Activated naive CD4-positive, alpha-beta T cell treated with anti-CD3 and anti-CD28 coated beads, Interleukin-2, amount 50 U/mL, for 24 hours (primary cell): ENCODE results near the gene REPS1.
"Not testable (repeated sequence)": the region's sequence is repeated elsewhere in the genome, so short reads cannot be mapped to it uniquely, and the experiment has no call there.

Source experiments
- H3K27ac Mint-ChIP-seq: one replicate; pipeline ENCODE4 v1.8.0; 2021; ENCODE audit warnings: mild to moderate bottlenecking, mixed read lengths
- H3K27me3 Mint-ChIP-seq: one replicate; pipeline ENCODE4 v1.8.0; 2021; ENCODE audit warnings: mixed read lengths
- H3K36me3 Mint-ChIP-seq: one replicate; pipeline ENCODE4 v1.8.0; 2021; ENCODE audit warnings: mixed read lengths
- H3K4me1 Mint-ChIP-seq: one replicate; pipeline ENCODE4 v1.8.0; 2021; ENCODE audit warnings: mixed read lengths
- H3K4me3 Mint-ChIP-seq: one replicate; pipeline ENCODE4 v1.8.0; 2021; ENCODE audit warnings: mild to moderate bottlenecking, mixed read lengths
- H3K9me3 Mint-ChIP-seq: one replicate; pipeline ENCODE4 v1.8.0; 2021; ENCODE audit warnings: mixed read lengths

The REPS1 gene

DNA sequence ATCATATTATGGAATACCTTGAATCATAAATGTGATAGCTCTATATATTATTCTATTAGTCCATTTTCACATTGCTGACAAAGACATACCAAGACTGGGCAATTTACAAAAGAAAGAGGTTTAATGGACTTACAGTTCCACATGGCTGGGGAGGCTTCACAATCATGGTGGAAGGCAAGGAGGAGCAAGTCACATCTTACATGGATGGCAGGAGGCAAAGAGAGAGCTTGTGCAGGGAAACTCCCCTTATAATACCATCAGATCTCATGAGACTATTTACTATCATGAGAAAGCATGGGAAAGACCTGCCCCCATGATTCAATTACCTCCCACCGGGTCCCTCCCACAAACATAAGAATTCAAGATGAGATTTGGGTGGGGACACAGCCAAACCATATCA, 51.2 kb downstream of the REPS1 start:
- not testable (repeated sequence) for H3K27ac Mint-ChIP-seq, H3K4me3 Mint-ChIP-seq, H3K9me3 Mint-ChIP-seq, H3K27me3 Mint-ChIP-seq
- Mint-ChIP-seq H3K4me1 (peaks cover 13% of the 10 kb centered on the region), H3K36me3 (peaks cover 36% of the 10 kb centered on the region)

DNA sequence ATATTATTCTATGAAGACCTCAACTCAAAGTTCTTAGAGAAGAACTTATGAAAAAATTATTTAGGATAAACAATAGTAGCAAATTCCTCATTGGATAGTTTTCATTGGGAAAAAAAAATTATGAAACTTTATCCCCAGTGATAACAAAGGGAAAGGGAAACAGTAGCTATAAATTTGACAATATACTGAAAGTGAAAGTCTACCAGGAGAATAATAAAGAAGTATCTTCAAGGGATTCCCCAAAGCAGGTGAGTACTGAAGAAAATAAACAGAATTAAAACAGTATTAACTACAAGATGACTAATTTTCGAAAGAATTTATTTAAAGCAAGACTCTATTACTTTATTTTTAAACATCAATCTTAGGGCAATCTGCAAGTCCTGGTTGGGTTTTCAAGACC, 56.4 kb downstream of the REPS1 start:
- Mint-ChIP-seq H3K27ac (no peak overlapping the region), H3K36me3 (peaks cover 20% of the 10 kb centered on the region), H3K9me3 (no peaks in the 10 kb centered on the region), H3K4me1 (peaks cover 15% of the 10 kb centered on the region), H3K27me3 (no peaks in the 10 kb centered on the region), H3K4me3 (no peak overlapping the region)

DNA sequence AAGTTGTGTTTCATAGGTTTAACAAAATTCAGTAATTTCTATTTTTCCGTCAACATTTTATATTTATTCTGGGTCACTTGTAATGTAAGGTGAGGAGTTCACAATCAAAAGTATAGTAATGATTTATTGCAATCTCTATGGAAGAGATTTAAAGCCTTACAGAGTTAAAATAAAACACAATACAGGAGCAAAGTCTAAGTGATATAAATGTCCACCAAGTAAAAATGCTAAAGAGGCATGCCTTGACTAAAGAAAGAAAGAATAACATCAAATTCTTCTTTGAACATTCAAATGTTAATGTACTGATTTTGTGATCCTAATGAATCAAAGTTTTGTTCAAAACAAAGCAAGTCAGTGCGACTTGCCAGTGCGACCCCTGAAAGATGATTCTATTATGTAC, 61.5 kb downstream of the REPS1 start:
- Mint-ChIP-seq H3K27me3 (no peaks in the 10 kb centered on the region), H3K27ac (no peak overlapping the region), H3K4me1 (peaks cover 2% of the 10 kb centered on the region), H3K36me3 (peaks cover 18% of the 10 kb centered on the region), H3K9me3 (no peaks in the 10 kb centered on the region), H3K4me3 (no peak overlapping the region)

DNA sequence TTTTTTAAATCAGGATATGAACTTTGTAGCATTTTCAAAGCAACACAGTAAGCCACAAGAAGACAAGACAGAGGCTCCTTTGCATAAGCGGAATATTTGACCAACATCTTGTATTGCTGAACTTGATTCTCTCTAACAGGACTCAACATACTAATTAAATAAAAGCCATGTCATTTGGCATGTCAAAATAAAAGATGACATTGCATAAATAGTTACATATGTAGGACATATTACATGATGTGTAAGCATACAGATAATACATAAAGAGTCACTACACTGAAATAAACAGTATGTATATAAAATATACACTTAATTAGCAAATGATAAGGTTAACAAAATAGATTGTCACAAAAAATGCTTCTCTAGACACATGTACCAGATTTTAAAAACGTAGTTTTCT, 62.2 kb downstream of the REPS1 start:
- Mint-ChIP-seq H3K27ac (no peak overlapping the region), H3K36me3 (peaks cover 16% of the 10 kb centered on the region)

DNA sequence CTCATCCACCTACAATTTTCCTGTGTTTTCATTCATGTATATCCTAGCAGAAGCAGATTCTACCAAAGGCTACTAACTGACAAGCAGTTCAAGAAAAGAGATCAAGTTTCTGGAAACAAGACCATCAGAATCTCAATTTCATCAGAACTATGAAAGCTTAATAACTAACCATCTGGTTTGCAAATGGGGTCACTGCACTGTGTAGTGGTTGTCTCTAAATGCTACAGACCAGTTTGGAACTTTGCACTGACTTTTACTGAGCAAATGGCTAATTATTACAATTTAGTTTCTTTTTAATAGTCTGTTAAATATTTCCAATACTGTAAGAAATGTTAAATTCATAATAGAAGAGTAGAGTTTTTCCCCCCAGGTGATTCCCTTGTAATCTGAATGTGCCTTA, 64.5 kb downstream of the REPS1 start:
- Mint-ChIP-seq H3K27me3 (no peaks in the 10 kb centered on the region), H3K4me1 (no peaks in the 10 kb centered on the region), H3K27ac (no peak overlapping the region), H3K4me3 (no peak overlapping the region), H3K9me3 (no peaks in the 10 kb centered on the region), H3K36me3 (peaks cover 19% of the 10 kb centered on the region)

More for the DNA sequence above, 62.2 kb downstream of the REPS1 start:
- H3K9me3 Mint-ChIP-seq, result no peaks in the 10 kb centered on the region
- H3K4me1 Mint-ChIP-seq, result no peaks in the 10 kb centered on the region
- H3K4me3 Mint-ChIP-seq, result no peak overlapping the region
- no peaks in the 10 kb centered on the region for H3K27me3 Mint-ChIP-seq

DNA sequence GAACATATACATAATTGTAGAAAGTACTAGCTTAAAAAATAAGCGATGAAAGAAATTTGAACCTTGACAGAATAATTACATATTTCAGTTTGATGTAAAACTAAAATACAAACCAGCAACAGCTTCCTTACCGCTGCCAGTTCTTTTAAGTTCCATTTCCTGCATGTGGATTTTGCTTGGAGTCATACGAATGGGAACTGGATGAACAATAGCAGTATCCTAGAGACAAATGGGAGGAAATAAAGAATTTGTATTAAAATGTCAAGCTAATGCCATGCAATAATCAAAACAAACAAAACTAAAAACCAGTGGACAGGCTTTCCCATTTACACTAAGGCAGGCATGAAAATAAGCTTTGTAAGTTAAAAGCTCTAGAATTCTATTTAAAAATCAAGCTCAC, 67.1 kb downstream of the REPS1 start:
- H3K27me3 Mint-ChIP-seq, result no peaks in the 10 kb centered on the region
- no peak overlapping the region for H3K4me3 Mint-ChIP-seq
- H3K4me1 Mint-ChIP-seq, result no peaks in the 10 kb centered on the region
- no peak overlapping the region for H3K27ac Mint-ChIP-seq
- H3K9me3 Mint-ChIP-seq, result no peaks in the 10 kb centered on the region
- peaks cover 15% of the 10 kb centered on the region for H3K36me3 Mint-ChIP-seq

DNA sequence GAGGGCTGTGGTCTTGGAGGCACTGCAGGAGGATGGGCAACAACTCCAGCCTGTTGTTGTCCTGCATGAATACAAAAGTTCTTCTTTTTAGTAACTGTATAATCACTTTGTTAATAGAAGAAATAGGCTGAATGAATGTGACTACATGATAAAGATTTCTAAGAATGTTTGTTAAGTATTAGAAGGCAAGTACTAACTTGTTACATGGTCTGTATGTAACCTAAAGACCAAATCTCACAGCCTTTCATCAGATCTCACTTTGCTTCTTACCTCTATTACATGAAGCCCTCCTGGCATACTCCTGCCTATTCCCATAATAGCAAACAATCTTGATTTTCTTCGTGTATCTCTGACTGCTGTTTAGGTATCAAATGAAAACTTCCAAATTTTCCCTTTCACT, 73.4 kb downstream of the REPS1 start:
- Mint-ChIP-seq H3K27me3 (no peaks in the 10 kb centered on the region), H3K27ac (no peak overlapping the region), H3K4me1 (no peaks in the 10 kb centered on the region), H3K4me3 (no peak overlapping the region), H3K36me3 (peaks cover 34% of the 10 kb centered on the region), H3K9me3 (no peaks in the 10 kb centered on the region)

DNA sequence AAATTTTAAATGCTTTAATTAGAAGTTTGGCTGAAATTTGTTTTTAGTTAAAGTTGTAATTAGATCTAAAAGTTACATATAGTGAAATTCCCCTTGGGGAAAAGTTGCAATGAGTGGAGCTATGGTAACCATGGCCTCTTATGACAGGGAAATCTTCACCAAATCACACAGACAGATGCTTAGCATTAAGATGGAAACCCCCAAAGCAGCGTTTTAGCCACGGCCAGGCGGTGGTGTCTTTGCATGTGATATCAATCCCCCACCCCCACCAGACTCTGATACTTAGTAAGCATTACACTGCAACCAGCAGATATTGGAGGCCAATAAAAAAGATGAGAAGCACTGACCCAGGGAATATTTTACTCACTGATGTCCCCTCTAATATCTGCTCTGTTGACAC, 75.7 kb downstream of the REPS1 start:
- Mint-ChIP-seq H3K27ac (no peak overlapping the region), H3K9me3 (no peaks in the 10 kb centered on the region), H3K36me3 (peaks cover 35% of the 10 kb centered on the region), H3K4me1 (no peaks in the 10 kb centered on the region), H3K27me3 (no peaks in the 10 kb centered on the region), H3K4me3 (no peak overlapping the region)

DNA sequence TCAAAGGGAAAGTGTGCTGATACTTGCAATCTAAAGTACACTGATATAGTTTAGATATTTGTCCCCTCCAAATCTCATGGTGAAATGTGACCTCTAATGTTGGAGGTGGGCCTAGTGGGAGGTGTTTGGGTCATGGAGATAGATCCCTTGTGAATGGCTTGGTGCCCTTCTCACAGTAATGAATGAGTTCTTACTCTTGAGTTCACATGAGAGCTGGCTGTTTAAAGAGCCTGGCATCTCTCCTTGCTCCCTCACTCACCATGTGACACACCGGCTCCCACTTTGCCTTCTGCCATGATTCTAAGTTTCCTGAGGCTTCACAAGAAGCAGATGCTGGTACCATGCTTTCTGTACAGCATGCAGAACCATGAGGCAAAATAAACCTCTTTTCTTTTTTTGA, 78.1 kb downstream of the REPS1 start:
- H3K27ac Mint-ChIP-seq, result no peak overlapping the region

DNA sequence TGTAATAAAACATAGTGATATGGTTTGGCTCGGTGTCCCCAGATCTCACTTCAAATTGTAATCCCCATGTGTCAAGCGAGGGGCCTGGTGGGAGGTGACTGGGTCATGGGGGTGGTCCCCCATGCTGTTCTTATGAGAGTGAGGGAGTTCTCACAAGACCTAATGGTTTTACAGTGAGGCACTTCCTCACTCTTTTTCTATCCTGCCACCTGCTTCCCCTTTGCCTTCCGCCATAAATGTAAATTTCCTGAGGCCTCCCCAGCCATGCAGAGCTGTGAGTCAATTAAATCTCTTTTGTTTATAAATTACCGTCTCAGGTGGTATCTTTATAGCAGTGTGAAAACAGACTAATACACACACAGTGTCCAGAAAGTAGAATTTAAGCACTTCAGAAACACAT, 78.5 kb downstream of the REPS1 start:
- peaks cover 45% of the 10 kb centered on the region for H3K36me3 Mint-ChIP-seq

More for the DNA sequence above, 78.1 kb downstream of the REPS1 start:
- H3K4me3 Mint-ChIP-seq, result no peak overlapping the region
- H3K9me3 Mint-ChIP-seq, result no peaks in the 10 kb centered on the region
- H3K27me3 Mint-ChIP-seq, result no peaks in the 10 kb centered on the region
- no peaks in the 10 kb centered on the region for H3K4me1 Mint-ChIP-seq
- H3K36me3 Mint-ChIP-seq, result peaks cover 45% of the 10 kb centered on the region

DNA sequence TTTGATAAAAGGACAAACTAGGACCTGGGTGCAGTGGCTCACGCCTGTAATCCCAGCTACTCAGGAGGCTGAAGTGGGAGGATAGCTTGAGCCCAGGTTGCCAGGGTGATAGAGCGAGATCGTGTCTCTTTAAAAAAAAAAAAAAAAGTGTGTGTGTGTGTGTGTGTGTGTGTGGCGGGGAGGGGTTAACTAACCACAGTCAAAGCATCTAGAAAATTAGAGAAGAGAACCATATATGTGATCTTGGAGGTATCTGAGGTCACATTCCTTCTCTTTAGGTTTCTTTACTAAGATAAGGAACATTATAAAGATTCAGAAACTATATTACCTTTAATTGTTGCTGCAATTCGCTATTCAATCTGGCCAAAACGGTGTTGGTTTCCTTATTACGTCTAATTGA, 80.9 kb downstream of the REPS1 start:
- no peak overlapping the region for H3K27ac Mint-ChIP-seq
- no peak overlapping the region for H3K4me3 Mint-ChIP-seq
- H3K4me1 Mint-ChIP-seq, result no peaks in the 10 kb centered on the region
- no peaks in the 10 kb centered on the region for H3K27me3 Mint-ChIP-seq
- H3K36me3 Mint-ChIP-seq, result peaks cover 30% of the 10 kb centered on the region
- no peaks in the 10 kb centered on the region for H3K9me3 Mint-ChIP-seq

More for the DNA sequence above, 78.5 kb downstream of the REPS1 start:
- Mint-ChIP-seq H3K27me3 (no peaks in the 10 kb centered on the region), H3K4me1 (no peaks in the 10 kb centered on the region), H3K9me3 (no peaks in the 10 kb centered on the region), H3K4me3 (no peak overlapping the region), H3K27ac (no peak overlapping the region)

DNA sequence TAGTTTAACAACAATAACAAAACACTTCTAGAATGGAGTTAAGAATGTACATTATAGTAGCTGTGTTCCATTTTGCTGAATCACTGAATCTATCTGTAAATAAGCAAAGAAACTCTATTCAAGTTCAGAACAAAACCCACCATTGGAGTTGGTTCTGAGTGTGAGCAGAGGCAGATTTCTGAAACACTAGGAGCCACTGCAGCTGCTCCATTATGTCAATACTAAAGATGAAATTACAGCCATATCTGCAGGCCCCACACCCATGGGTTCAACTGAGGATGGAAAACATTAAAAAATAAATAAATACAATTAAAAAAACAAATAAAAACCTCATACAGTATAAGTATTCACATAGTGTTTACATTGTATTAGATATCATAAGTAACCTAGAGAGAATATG, 91.0 kb downstream of the REPS1 start:
- Mint-ChIP-seq H3K36me3 (peaks cover 23% of the 10 kb centered on the region), H3K27me3 (no peaks in the 10 kb centered on the region), H3K27ac (no peak overlapping the region), H3K9me3 (peaks cover 2% of the 10 kb centered on the region), H3K4me1 (no peaks in the 10 kb centered on the region), H3K4me3 (no peak overlapping the region)

DNA sequence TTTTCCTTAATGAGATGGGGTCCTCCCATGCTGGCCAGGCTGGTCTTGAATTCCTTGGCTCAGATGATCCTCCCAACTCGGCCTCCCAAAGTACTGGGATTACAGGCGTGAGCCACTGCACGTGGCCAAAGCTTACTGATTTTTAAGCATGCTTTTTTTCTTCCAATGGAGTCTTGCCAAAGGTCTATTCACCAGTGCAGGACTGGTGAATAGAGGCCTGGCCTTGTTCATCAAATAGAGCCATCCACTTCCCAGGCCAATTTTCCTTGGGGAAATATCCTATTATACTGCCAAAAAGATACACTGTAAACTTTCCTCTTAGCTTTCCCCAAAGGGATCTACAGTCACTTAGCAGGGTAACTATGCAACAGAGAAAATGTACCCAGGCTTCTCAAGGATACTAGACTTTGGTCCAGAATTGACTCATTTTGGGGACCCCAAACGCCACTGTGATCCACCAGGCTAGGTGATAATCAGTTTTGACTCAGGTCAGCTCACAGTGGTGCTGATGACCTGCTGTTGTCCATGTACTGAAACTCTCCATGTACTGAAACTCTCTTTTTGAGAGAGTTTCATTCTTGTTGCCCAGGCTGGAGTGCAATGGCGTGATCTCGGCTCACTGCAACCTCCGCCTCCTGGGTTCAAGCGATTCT, 91.8 kb downstream of the REPS1 start:
- no peak overlapping the region for H3K27ac Mint-ChIP-seq
- H3K36me3 Mint-ChIP-seq, result peaks cover 23% of the 10 kb centered on the region
- no peaks in the 10 kb centered on the region for H3K27me3 Mint-ChIP-seq
- H3K4me1 Mint-ChIP-seq, result no peaks in the 10 kb centered on the region
- H3K9me3 Mint-ChIP-seq, result peaks cover 4% of the 10 kb centered on the region
- no peak overlapping the region for H3K4me3 Mint-ChIP-seq

DNA sequence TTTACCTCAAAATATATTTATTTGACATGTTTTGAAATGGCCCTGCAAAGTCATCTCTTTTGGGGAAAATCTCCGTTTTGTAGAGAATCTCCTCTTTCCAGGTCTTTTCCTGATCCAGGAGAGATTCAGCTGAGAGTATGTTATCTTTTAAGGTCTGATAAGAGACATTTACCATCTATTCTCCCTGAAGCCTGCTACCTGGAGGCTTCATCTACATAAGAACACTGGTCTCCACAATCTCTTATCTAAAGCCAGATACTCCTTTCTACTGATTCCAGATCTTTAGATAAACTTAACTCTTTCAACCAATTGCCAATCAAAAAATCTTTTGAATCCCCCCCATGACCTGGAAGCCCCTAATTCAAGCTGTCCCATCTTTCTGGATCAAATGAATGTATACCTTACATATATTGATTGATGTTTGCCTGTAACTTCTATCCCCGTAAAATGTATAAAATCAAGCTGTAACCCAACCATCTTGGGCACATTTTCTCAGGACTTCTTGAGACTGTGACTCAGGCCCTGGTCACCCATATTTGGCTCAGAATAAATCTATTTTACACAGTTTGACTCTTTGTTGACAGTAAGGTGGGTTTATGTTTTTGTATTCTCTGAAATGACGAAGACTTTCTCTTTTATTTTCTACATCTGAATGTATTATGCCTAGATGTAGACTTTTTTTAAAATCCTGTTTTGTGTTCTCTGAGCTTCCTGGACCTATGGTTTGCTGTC, 96.6 kb downstream of the REPS1 start:
- no peak overlapping the region for H3K4me3 Mint-ChIP-seq
- no peaks in the 10 kb centered on the region for H3K27me3 Mint-ChIP-seq
- H3K9me3 Mint-ChIP-seq, result peaks cover 4% of the 10 kb centered on the region
- no peak overlapping the region for H3K27ac Mint-ChIP-seq
- H3K4me1 Mint-ChIP-seq, result no peaks in the 10 kb centered on the region
- H3K36me3 Mint-ChIP-seq, result peaks cover 2% of the 10 kb centered on the region

DNA sequence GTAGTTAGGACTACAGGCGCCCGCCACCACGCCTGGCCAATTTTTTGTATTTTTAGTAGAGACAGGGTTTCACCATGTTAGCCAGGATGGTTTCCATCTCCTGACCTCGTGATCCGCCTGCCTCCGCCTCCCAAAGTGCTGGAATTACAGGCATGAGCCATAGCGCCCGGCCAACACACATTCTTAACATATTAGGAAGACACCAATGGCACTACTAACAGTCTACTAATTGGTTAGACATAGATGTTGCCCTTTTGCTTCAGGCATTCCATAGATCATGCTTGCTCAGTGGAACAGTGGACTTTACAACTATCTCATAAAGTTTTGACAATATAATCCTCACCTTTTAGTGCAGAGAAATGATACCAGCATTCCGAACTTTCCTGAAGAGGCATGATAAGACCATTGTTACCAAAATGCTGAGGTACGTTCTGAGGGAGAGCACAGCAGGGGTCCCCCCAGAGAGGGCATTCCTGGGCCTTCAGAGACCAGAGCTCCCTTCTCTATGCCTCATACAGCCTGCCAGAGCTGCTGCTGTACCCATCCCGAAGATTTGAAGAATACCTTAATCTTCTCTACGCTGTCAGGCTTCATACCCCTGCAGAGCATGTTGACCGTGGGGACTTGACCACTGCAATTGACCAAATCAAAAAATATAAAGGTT, 102.8 kb downstream of the REPS1 start:
- Mint-ChIP-seq H3K4me3 (no peak overlapping the region), H3K9me3 (no peaks in the 10 kb centered on the region), H3K4me1 (no peaks in the 10 kb centered on the region), H3K36me3 (no peaks in the 10 kb centered on the region), H3K27me3 (no peaks in the 10 kb centered on the region), H3K27ac (no peak overlapping the region)

DNA sequence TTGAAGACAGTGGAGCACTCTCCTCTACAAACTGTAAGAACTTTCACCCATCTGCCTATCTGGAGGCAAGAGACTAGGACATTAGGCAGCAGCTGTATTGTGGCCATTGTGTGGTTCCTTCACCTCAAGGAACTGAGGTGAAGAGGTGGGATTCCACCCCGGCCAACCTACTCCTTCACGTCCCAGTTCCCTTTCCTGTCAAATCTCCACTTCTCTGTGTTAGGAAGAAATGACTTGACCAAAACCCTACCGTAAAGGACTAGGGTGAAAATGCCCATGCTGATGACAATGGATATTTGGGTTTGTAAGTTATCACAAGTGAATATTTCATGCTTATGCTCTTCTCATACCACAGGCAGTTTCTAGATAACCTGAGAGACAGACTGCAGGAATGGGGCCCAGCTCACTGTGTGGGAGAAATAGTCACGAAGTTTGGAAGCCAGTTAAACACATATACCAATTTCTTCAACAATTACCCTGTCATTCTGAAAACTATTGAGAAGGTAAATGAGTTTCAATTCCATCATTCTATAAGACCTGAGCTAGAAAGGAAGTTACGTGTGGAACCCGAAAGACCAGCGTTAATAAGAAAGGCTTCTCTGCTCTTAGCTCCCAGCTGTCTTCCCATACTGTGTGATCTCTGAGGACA, 105.6 kb downstream of the REPS1 start:
- H3K27me3 Mint-ChIP-seq, result no peaks in the 10 kb centered on the region
- H3K9me3 Mint-ChIP-seq, result no peaks in the 10 kb centered on the region
- no peaks in the 10 kb centered on the region for H3K4me1 Mint-ChIP-seq
- H3K36me3 Mint-ChIP-seq, result no peaks in the 10 kb centered on the region
- H3K27ac Mint-ChIP-seq, result no peak overlapping the region
- H3K4me3 Mint-ChIP-seq, result no peak overlapping the region
